A673 (cell line): ENCODE results near the gene TBC1D32.

Source experiments
- EZH2 ChIP-seq: fragments of 200-600 bp; sonication (generic); IDR thresholded peaks from 2 replicates; pipeline ENCODE4 v1.6.1; 2017; ENCODE audit warnings: borderline replicate concordance, low read depth, mild to moderate bottlenecking, mixed read lengths, antibody characterized with exemption, low read length; ENCODE audit not compliant: poor library complexity, severe bottlenecking
- TF ChIP-seq, protein P1 (sequence below): fragments of 300-800, 200-600 bp; sonication (generic); conservative IDR thresholded peaks from 2 replicates; pipeline ENCODE4 v1.5.1; 2017; ENCODE audit warnings: low read depth, mild to moderate bottlenecking, antibody characterized with exemption, low read length, moderate library complexity, mixed read lengths

DNA sequence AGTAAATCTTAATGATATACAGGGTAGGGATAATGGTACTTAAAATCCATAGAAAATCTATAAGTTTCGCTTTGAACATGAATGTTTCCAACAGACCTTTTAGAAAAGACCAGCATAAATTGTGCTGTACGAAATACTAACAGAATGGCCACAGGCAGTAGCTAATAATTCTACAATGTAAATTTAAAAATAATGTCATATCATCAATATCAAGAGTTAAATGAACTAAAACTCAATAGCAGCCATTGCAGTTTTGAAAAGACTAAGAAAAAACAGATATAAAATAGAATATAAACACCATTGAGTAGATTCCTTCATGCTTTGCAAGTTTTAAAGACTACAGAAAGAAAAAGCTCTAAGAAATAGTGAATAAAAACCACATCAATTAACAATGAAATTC, 14.7 kb downstream of the TBC1D32 start:
- TF ChIP-seq EZH2, result no peak
- TF ChIP-seq, protein P1, sequence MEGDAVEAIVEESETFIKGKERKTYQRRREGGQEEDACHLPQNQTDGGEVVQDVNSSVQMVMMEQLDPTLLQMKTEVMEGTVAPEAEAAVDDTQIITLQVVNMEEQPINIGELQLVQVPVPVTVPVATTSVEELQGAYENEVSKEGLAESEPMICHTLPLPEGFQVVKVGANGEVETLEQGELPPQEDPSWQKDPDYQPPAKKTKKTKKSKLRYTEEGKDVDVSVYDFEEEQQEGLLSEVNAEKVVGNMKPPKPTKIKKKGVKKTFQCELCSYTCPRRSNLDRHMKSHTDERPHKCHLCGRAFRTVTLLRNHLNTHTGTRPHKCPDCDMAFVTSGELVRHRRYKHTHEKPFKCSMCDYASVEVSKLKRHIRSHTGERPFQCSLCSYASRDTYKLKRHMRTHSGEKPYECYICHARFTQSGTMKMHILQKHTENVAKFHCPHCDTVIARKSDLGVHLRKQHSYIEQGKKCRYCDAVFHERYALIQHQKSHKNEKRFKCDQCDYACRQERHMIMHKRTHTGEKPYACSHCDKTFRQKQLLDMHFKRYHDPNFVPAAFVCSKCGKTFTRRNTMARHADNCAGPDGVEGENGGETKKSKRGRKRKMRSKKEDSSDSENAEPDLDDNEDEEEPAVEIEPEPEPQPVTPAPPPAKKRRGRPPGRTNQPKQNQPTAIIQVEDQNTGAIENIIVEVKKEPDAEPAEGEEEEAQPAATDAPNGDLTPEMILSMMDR, result no peak
